GM06990 (cell line): ENCODE results near the gene GPR158.

Source experiments
- DNase-seq: peaks from one replicate; pipeline ENCODE4 v3.0.0-alpha.2; 2011; ENCODE audit not compliant: insufficient read length; ENCODE audit errors: extremely low read depth
- H3K27me3 ChIP-seq: replicated peaks from 2 replicates; pipeline ENCODE4 v1.6.0; 2011; ENCODE audit warnings: low read length; ENCODE audit not compliant: control insufficient read depth, insufficient read depth
- H3K36me3 ChIP-seq: 2 replicates; pipeline ENCODE4 v1.5.1; 2011; ENCODE audit warnings: low read length; ENCODE audit not compliant: control insufficient read depth, insufficient read depth
- H3K4me3 ChIP-seq: replicated peaks from 2 replicates; pipeline ENCODE4 v1.5.1; 2011; ENCODE audit warnings: low read depth, mild to moderate bottlenecking, control low read depth, low read length
- TF ChIP-seq, protein P1 (sequence below): IDR thresholded peaks from 2 replicates; pipeline ENCODE4 v1.5.1; 2011; ENCODE audit warnings: low read length, control low read depth, mild to moderate bottlenecking, inconsistent platforms; ENCODE audit not compliant: insufficient read depth, poor library complexity, severe bottlenecking

The GPR158 gene

DNA sequence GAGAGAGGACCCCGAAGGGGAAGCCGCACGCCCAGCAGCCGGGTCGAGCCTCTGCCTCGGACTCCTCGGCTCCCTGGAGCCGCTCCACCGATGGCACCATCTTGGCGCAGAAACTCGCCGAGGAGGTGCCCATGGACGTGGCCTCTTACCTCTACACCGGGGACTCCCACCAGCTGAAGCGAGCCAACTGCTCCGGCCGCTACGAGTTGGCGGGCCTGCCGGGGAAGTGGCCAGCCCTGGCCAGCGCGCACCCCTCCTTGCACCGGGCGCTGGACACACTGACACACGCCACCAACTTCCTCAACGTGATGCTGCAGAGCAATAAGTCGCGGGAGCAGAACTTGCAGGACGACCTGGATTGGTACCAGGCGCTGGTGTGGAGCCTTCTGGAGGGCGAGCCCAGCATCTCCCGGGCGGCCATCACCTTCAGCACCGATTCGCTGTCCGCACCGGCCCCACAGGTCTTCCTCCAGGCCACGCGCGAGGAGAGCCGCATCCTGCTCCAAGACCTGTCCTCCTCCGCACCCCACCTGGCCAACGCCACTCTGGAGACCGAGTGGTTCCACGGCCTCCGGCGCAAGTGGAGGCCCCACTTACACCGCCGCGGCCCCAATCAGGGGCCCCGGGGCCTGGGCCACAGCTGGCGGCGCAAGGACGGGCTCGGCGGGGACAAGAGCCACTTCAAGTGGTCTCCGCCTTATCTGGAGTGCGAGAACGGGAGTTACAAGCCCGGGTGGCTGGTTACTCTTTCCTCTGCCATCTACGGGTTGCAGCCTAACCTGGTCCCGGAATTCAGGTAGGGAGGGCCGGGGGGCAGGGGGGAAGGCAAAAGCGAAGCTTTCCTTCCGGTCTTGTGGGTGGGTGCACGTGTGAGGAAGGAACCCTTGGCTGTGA lies 973 bp downstream of the GPR158 start:
- no peaks in the 10 kb centered on the region; the same call in 1 of the 2 replicates for H3K27me3 ChIP-seq
- H3K4me3 ChIP-seq = no peak overlapping the region
- TF ChIP-seq, protein P1, sequence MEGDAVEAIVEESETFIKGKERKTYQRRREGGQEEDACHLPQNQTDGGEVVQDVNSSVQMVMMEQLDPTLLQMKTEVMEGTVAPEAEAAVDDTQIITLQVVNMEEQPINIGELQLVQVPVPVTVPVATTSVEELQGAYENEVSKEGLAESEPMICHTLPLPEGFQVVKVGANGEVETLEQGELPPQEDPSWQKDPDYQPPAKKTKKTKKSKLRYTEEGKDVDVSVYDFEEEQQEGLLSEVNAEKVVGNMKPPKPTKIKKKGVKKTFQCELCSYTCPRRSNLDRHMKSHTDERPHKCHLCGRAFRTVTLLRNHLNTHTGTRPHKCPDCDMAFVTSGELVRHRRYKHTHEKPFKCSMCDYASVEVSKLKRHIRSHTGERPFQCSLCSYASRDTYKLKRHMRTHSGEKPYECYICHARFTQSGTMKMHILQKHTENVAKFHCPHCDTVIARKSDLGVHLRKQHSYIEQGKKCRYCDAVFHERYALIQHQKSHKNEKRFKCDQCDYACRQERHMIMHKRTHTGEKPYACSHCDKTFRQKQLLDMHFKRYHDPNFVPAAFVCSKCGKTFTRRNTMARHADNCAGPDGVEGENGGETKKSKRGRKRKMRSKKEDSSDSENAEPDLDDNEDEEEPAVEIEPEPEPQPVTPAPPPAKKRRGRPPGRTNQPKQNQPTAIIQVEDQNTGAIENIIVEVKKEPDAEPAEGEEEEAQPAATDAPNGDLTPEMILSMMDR = no peak
- no peak for DNase-seq
- no peaks in the 10 kb centered on the region for H3K36me3 ChIP-seq

DNA sequence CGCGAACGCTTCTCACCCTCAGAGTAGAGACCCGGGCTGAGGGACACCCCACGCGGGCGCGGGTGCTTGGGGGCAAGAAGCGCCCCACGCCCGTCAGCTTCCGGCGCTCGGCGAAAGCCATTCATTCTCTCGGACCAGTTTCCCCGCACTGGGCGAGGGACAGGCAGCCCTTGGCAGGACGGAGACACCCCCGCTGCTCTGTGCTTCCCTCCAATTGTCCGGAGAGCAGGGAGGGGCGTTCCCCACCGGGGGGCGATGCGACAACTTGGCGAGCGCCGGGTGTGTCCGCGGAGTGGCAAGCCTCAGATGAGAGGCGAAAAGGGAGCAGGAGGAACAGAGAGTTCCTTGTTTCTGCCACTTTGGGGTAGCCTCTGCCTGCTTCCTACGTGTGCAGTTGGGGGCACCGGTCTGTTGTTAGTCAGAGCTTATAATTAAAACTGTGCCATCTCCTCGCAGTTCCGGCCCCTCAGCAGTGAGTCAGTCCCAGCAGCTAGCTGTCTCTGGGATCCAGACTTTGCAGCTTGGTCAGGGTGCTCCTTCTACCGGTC lies 1.7 kb downstream of the GPR158 start:
- Histone ChIP-seq H3K4me3 (no peak overlapping the region), H3K36me3 (no peaks in the 10 kb centered on the region), H3K27me3 (no peaks in the 10 kb centered on the region; the same call in 1 of the 2 replicates)
- TF ChIP-seq, protein P1 = no peak
- peak; percentile 5 for DNase-seq

DNA sequence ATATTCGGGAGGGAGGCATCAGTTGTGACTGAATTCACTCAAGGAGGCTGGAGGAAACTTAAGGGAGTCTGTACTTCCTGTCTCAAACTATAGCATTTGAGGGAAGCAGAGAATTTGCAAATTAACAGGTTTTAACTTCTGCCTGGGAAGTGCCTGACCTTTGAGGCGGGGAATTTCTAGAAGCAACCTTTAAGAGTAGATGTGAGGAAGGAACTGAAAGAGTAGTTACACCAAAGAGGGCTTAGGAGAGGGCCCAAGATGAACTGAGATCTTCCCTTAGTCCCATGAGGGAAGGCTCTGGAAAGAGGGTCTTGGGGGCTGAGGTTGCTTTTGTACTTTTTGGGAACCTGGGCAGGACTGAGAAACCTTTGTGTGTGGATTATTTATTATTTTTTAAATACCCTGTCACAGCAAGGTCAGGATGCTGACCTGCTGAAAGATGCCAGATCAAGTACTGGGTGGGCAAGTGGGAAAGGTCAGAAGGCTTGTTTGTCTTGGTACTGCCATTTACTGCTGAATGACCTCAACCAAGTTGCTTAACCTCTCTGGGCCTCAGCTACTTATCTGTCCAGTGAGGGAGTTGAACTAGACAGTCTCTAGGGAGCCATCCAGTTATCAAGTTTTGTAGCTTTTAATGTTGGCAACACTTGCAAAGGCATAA lies 2.4 kb downstream of the GPR158 start:
- TF ChIP-seq, protein P1 = no peak
- no peak overlapping the region for H3K4me3 ChIP-seq
- no peaks in the 10 kb centered on the region for H3K36me3 ChIP-seq
- H3K27me3 ChIP-seq = no peaks in the 10 kb centered on the region; the same call in 1 of the 2 replicates
- DNase-seq = no peak

DNA sequence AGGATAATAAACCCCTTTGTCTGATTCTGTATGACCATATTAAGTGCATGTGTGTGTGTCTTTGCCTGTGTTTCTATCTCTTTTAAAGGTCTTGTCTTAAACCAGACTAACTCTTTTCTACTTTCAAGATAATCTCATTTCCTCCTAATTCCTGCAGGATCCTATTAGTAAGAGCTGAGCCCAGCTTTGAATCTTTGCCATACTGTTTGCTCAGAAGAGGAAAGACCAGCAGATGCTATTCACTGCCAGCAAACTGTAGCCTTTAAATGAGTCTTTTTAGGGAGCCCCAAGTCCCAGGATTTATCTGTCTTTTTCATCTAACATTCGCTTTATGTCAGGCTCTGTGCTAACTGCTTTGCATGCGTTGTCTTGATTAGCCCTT lies 2.9 kb downstream of the GPR158 start:
- Histone ChIP-seq H3K27me3 (no peaks in the 10 kb centered on the region; the same call in 1 of the 2 replicates), H3K4me3 (no peak overlapping the region), H3K36me3 (no peaks in the 10 kb centered on the region)
- TF ChIP-seq, protein P1 = no peak
- no peak for DNase-seq

DNA sequence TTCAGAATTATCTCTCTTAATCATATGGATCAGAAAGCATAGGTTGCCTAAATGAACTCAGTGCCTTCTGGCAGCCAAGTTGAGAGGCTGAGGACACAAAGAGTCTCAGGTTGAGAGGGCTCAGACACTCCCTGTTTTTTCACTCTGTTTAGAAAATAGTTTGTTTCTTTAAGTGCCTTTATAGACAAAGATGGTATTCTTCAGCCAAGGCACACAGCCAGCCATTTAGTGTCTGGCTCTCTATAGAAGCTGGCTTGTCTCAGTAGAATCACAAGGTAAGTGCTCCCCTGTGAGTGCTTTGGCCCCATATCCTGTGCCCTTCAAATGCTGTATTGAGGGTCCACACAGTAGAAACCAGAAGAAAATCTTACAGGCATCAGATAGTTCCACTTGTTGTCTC lies 3.6 kb downstream of the GPR158 start:
- no peaks in the 10 kb centered on the region; the same call in 1 of the 2 replicates for H3K27me3 ChIP-seq

More for the DNA sequence above, 3.6 kb downstream of the GPR158 start:
- Histone ChIP-seq H3K36me3 (no peaks in the 10 kb centered on the region), H3K4me3 (no peak overlapping the region)
- TF ChIP-seq, protein P1 = no peak
- no peak for DNase-seq
